MM.1S (cell line): ENCODE measurements around the gene ERCC8.

Source experiments
- DNase-seq: peaks from one replicate; pipeline ENCODE4 v3.0.0-alpha.2; 2015
- H2AFZ ChIP-seq: fragments of 300-600 bp; sonication (generic); 2 replicates; pipeline ENCODE4 v1.6.0; 2016; ENCODE audit warnings: antibody characterized with exemption, low read length
- H3F3A ChIP-seq: fragments of 300-600 bp; sonication (generic); 2 replicates; pipeline ENCODE4 v1.6.1; 2016; ENCODE audit warnings: mild to moderate bottlenecking, antibody characterized with exemption, low read length, moderate library complexity, mixed read lengths; ENCODE audit not compliant: insufficient read depth
- H3K27ac ChIP-seq: fragments of 300-600 bp; sonication (generic); 2 replicates; pipeline ENCODE4 v1.5.1; 2016; ENCODE audit warnings: mild to moderate bottlenecking, low read length
- H3K27me3 ChIP-seq: fragments of 300-600 bp; sonication (generic); replicated peaks from 2 replicates; pipeline ENCODE4 v1.6.0; 2016; ENCODE audit warnings: low read length; ENCODE audit not compliant: insufficient read depth
- H3K36me3 ChIP-seq: fragments of 300-600 bp; sonication (generic); replicated peaks from 2 replicates; pipeline ENCODE4 v1.6.1; 2016; ENCODE audit warnings: mild to moderate bottlenecking, low read length, mixed read lengths; ENCODE audit not compliant: insufficient read depth
- H3K4me1 ChIP-seq: fragments of 300-600 bp; sonication (generic); 2 replicates; pipeline ENCODE4 v1.6.1; 2016; ENCODE audit warnings: low read length, mixed read lengths
- H3K4me2 ChIP-seq: fragments of 300-600 bp; sonication (generic); 2 replicates; pipeline ENCODE4 v1.6.0; 2016; ENCODE audit warnings: low read depth, low read length
- H3K4me3 ChIP-seq: fragments of 300-600 bp; sonication (generic); 2 replicates; pipeline ENCODE4 v1.5.1; 2016; ENCODE audit warnings: low read length, mixed read lengths
- H3K79me2 ChIP-seq: fragments of 300-600 bp; sonication (generic); 2 replicates; pipeline ENCODE4 v1.6.1; 2016; ENCODE audit warnings: mixed run types, low read length, mixed read lengths
- H3K9ac ChIP-seq: fragments of 300-600 bp; sonication (generic); 2 replicates; pipeline ENCODE4 v1.6.1; 2016; ENCODE audit warnings: low read length, mixed read lengths
- H3K9me2 ChIP-seq: fragments of 300-600 bp; sonication (generic); replicated peaks from 2 replicates; pipeline ENCODE4 v1.6.1; 2016; ENCODE audit warnings: mild to moderate bottlenecking, low read length, mixed read lengths; ENCODE audit not compliant: insufficient read depth
- H3K9me3 ChIP-seq: fragments of 300-600 bp; sonication (generic); replicated peaks from 2 replicates; pipeline ENCODE4 v1.6.1; 2016; ENCODE audit warnings: mild to moderate bottlenecking, low read length, mixed read lengths; ENCODE audit not compliant: insufficient read depth
- H4K20me1 ChIP-seq: fragments of 300-600 bp; sonication (generic); 2 replicates; pipeline ENCODE4 v1.6.1; 2016; ENCODE audit warnings: mild to moderate bottlenecking, low read length, moderate library complexity, mixed read lengths; ENCODE audit not compliant: insufficient read depth
- CTCF ChIP-seq: fragments of 300-600 bp; sonication (generic); IDR thresholded peaks from 2 replicates; pipeline ENCODE4 v1.5.1; 2016; ENCODE audit warnings: antibody characterized with exemption, low read length, mixed read lengths
- EZH2 ChIP-seq: fragments of 300-600 bp; sonication (generic); optimal IDR thresholded peaks from 2 replicates; pipeline ENCODE3; 2017; ENCODE audit warnings: low read depth, mild to moderate bottlenecking, antibody characterized with exemption, low read length, mixed read lengths
- EZH2phosphoT487 ChIP-seq: fragments of 300-600 bp; sonication (generic); IDR thresholded peaks from 2 replicates; pipeline ENCODE4 v1.6.1; 2018; ENCODE audit warnings: antibody characterized with exemption, low read length

The ERCC8 gene

GRCh38 chr5:60833520-60833919 is 111.3 kb downstream of the ERCC8 start:
- Histone ChIP-seq H3K79me2 (no peaks in the 10 kb centered on the region), H3K4me2 (no peak overlapping the region), H3K9me3 (no peaks in the 10 kb centered on the region), H3K27me3 (no peaks in the 10 kb centered on the region), H3K4me1 (peaks cover 18% of the 10 kb centered on the region), H3K9ac (no peak overlapping the region), H3K9me2 (no peaks in the 10 kb centered on the region), H2AFZ (no peak overlapping the region), H3K27ac (no peak overlapping the region), H3F3A (peaks cover 12% of the 10 kb centered on the region; the same call in 1 of the 2 replicates), H3K36me3 (no peaks in the 10 kb centered on the region), H4K20me1 (no peaks in the 10 kb centered on the region), H3K4me3 (no peak overlapping the region)
- no peak for DNase-seq
- TF ChIP-seq EZH2phosphoT487 (no peak), EZH2 (no peak), CTCF (no peak)

DNA sequence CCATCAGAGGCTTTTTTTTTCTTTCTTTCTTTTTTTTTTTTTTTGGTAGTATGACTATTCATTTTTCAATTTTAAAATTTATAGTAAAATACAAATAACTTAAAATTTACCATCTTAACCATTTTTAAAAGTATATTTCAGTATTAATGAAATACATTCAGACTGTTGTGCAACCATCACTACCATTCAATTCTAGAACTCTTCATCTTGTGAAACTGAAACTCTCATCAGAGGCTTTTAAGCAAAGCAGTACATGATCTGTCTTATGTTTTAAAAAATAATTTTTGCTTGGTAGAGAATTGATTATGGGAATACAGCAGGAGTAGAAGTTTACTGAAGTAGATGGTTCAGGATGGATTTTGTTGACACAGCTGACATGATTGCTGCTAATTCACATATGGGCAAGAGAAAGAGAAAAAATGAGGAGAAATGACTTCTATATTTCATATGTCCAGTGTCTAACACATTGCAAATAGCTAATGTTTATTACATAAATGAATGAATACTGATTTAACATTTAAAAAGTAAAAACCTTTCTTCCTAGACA is 114.2 kb downstream of the ERCC8 start:
- peak; percentile 33 for DNase-seq
- no peak overlapping the region for H3K4me3 ChIP-seq
- H3K36me3 ChIP-seq = no peaks in the 10 kb centered on the region
- no peaks in the 10 kb centered on the region for H3K9me2 ChIP-seq
- no peaks in the 10 kb centered on the region for H3K9me3 ChIP-seq
- H3K79me2 ChIP-seq = 0 out of 2 replicates have a peak, but pooled peaks cover 5% of the 10 kb centered on the region
- H4K20me1 ChIP-seq = no peaks in the 10 kb centered on the region
- H3K9ac ChIP-seq = no peak overlapping the region
- no peak overlapping the region; the same call in 1 of the 2 replicates for H3K27ac ChIP-seq
- no peak overlapping the region for H2AFZ ChIP-seq
- TF ChIP-seq CTCF = no peak
- TF ChIP-seq EZH2 = no peak
- TF ChIP-seq EZH2phosphoT487 = no peak
- H3F3A ChIP-seq = peaks cover 18% of the 10 kb centered on the region
- no peaks in the 10 kb centered on the region for H3K27me3 ChIP-seq
- H3K4me2 ChIP-seq = no peak overlapping the region
- H3K4me1 ChIP-seq = peaks cover 38% of the 10 kb centered on the region

DNA sequence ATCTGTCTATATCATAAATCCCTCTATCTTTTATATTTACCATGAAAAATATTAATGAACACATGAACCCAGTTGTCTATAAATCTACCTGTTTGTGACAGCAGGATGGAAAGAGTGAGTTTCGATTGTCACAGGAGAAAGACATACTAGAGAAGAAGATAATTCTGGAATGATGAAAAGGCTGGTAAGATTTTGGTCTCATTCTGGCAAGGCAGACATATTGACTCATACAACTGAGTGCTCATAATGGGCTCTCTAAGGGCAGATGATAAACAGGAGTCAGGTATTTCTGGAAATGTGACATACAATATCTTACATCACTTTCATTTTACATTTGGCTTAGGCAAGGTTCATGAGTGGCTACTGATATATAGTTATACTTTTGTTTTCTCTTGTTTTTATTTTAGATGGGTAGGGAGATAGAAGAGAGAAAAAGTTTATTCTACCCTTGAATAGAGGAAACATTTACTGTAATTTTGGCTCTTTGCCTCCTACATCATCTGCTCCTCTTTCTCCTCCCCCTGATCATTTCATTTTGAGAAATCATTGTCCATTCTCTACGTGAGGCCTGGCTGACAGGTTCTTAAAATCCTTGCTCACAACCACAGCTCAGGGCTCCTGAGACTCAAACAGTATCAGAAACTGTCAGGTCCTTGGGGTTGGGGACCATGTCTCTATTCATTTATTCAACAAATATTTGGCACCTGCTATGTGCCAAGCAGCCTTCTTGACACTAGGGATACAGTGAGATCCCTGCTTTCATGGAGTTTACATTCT is 115.2 kb downstream of the ERCC8 start:
- H3K27me3 ChIP-seq = no peaks in the 10 kb centered on the region
- peaks cover 18% of the 10 kb centered on the region for H3F3A ChIP-seq
- DNase-seq = peak; percentile 20
- 0 out of 2 replicates have a peak, but pooled peaks cover 5% of the 10 kb centered on the region for H3K79me2 ChIP-seq
- no peak overlapping the region; the same call in 1 of the 2 replicates for H3K27ac ChIP-seq
- no peaks in the 10 kb centered on the region for H3K36me3 ChIP-seq
- H4K20me1 ChIP-seq = no peaks in the 10 kb centered on the region
- peaks cover 38% of the 10 kb centered on the region for H3K4me1 ChIP-seq
- H3K9me3 ChIP-seq = no peaks in the 10 kb centered on the region
- no peak overlapping the region for H3K9ac ChIP-seq
- TF ChIP-seq EZH2phosphoT487 (no peak), CTCF (no peak), EZH2 (no peak)
- H3K9me2 ChIP-seq = no peaks in the 10 kb centered on the region
- peak overlapping the region; percentile 0; the same call in 1 of the 2 replicates for H3K4me2 ChIP-seq
- no peak overlapping the region for H3K4me3 ChIP-seq
- H2AFZ ChIP-seq = no peak overlapping the region
